GM12878 (cell line): ENCODE measurements around the gene LUZP2. TPM values are rescaled to one million over a fixed set of nuclear protein-coding genes. Genes with fewer than 3 reads are reported as not detected.

Experiments used
- ATAC-seq: fragments of 200-7000 bp; cut with Tn5 transposase; 3 replicates; pipeline ENCODE4 v1.9.1; 2020; ENCODE audit warnings: mild to moderate bottlenecking, moderate library complexity
- BruUV-seq: library from RNA; stranded (reverse); fragments of 400-500 nt; replicated peaks from 2 replicates; lab custom pipeline; 2021; lab: Mats Ljungman, UMichigan
- CTCF ChIA-PET: fragments of 300-600 bp; sonication (Branson Sonifier 250); formaldehyde crosslinking; extraction: SDS; loops from one replicate; lab custom pipeline; 2021; ENCODE audit warnings: inconsistent platforms; lab: Yijun Ruan, JAX
- POLR2A ChIA-PET: fragments of 350-600 bp; formaldehyde crosslinking; extraction: SDS; loops from one replicate; lab custom pipeline; 2021; ENCODE audit warnings: inconsistent platforms; lab: Charles Lee
- RAD21 ChIA-PET: fragments of 300-600 bp; sonication (Branson Sonifier 250); formaldehyde crosslinking; loops from one replicate; lab custom pipeline; 2023; ENCODE audit warnings: antibody characterized with exemption; ENCODE audit not compliant: unreplicated experiment; lab: Charles Lee
- SMC1A ChIA-PET: fragments of 300-600 bp; sonication (Branson Sonifier 250); formaldehyde crosslinking; loops from one replicate; lab custom pipeline; 2023; ENCODE audit not compliant: unreplicated experiment, uncharacterized antibody; lab: Charles Lee
- DNase-seq: peaks from one replicate; pipeline ENCODE4 v3.0.0-alpha.2; 2011; ENCODE audit warnings: low read depth, low spot score
- FAIRE-seq: peaks from 3 replicates; lab custom pipeline; 2011; peaks lifted over from hg19 to GRCh38; lab: Jason Lieb, UNC
- H2AFZ ChIP-seq: 2 replicates; pipeline ENCODE4 v1.6.0; 2011; ENCODE audit warnings: low read depth, low read length, control low read depth; ENCODE audit not compliant: control insufficient read depth
- H3K27ac ChIP-seq: 2 replicates; pipeline ENCODE4 v1.5.1; 2011; ENCODE audit warnings: control low read depth; ENCODE audit not compliant: control insufficient read depth, insufficient read depth
- H3K27me3 ChIP-seq, 2 experiments: replicated peaks in 1 of 2; 2 replicates each; pipeline versions ENCODE4 v1.6.0 to v1.6.1; 2011; ENCODE audit warnings: low read length in 1 of 2; ENCODE audit not compliant: control insufficient read depth in 2 of 2, insufficient read depth in 2 of 2
- H3K36me3 ChIP-seq, 2 experiments: 2 replicates each; pipeline ENCODE4 v1.5.1; 2011; ENCODE audit warnings: low read length in 1 of 2; ENCODE audit not compliant: control insufficient read depth in 2 of 2, insufficient read depth in 2 of 2
- H3K4me1 ChIP-seq: 2 replicates; pipeline ENCODE4 v1.6.1; 2011; ENCODE audit warnings: mild to moderate bottlenecking, low read length, moderate library complexity, mixed read lengths; ENCODE audit not compliant: control insufficient read depth, insufficient read depth
- H3K4me2 ChIP-seq: 2 replicates; pipeline ENCODE4 v1.6.0; 2011; ENCODE audit warnings: control low read depth; ENCODE audit not compliant: control insufficient read depth, insufficient read depth
- H3K4me3 ChIP-seq: fragments of 200-600 bp; sonication (generic); 2 replicates; pipeline ENCODE4 v1.5.1; 2016
- H3K79me2 ChIP-seq: 2 replicates; pipeline ENCODE4 v1.6.0; 2011; ENCODE audit warnings: low read length; ENCODE audit not compliant: control insufficient read depth, insufficient read depth
- H3K9ac ChIP-seq: 2 replicates; pipeline ENCODE4 v1.8.0; 2011; ENCODE audit warnings: low read length, control low read depth, mixed read lengths; ENCODE audit not compliant: control insufficient read depth, insufficient read depth
- H3K9me3 ChIP-seq: replicated peaks from 3 replicates; pipeline ENCODE4 v1.5.1; 2011; ENCODE audit warnings: mild to moderate bottlenecking, low read length; ENCODE audit not compliant: control insufficient read depth, insufficient read depth
- H4K20me1 ChIP-seq: 2 replicates; pipeline ENCODE4 v1.6.0; 2011; ENCODE audit not compliant: control insufficient read depth, insufficient read depth
- BRCA1 ChIP-seq: IDR thresholded peaks from 2 replicates; pipeline ENCODE4 v1.6.1; 2011; ENCODE audit warnings: low read depth, low read length, improper control_type of control experiment
- CHD2 ChIP-seq: IDR thresholded peaks from 2 replicates; pipeline ENCODE4 v1.6.1; 2011; ENCODE audit warnings: low read depth, low read length, improper control_type of control experiment, borderline replicate concordance
- E2F8 ChIP-seq: fragments of 450-650 bp; IDR thresholded peaks from 2 replicates; pipeline ENCODE4 v1.6.1; 2018; ENCODE audit warnings: mild to moderate bottlenecking, low read depth, moderate library complexity; ENCODE audit not compliant: partially characterized antibody
- TAF1 ChIP-seq: IDR thresholded peaks from 2 replicates; pipeline ENCODE4 v1.6.1; 2011; ENCODE audit warnings: mild to moderate bottlenecking, low read depth, low read length, borderline replicate concordance
- ZNF687 ChIP-seq: fragments of 450-650 bp; IDR thresholded peaks from 2 replicates; pipeline ENCODE4 v1.6.1; 2017; ENCODE audit warnings: mild to moderate bottlenecking, moderate library complexity
- WGBS: methylation state at CpG from one replicate; pipeline ENCODE4 v1.1.6; 2016; ENCODE audit warnings: low lambda C conversion rate; ENCODE audit not compliant: insufficient replicate concordance, insufficient coverage; ENCODE audit errors: missing lambda C conversion rate; 5-methylcytosine and 5-hydroxymethylcytosine counted together
- in situ Hi-C: fragments of 300-500 bp; cut with MboI; formaldehyde crosslinking; loops from 9 replicates; pipeline ENCODE4 v1.14.3; 2018; ENCODE audit warnings: mixed read lengths
- intact Hi-C: fragments of 100-400 bp; cut with micrococcal nuclease; formaldehyde crosslinking; loops from one replicate; pipeline ENCODE4 v1.14.2; 2022; ENCODE audit not compliant: unreplicated experiment
- polyA plus RNA-seq, 11 experiments: library from polyadenylated mRNA; depleted of rRNA in 4 of 11; unstranded in 6 of 11; stranded (reverse) in 5 of 11; fragments of >200 nt; fragmentation: Nextera tagmentation in 4 of 11; fragmentation: Illumina TruSeq in 1 of 11; extraction: Ambion mirVana in 4 of 11; extraction: Trizol in 1 of 11; gene quantifications; 1 replicate in 1 of 11; 2 replicates in 10 of 11; pipeline versions ENCODE4 v1.2.1 to v1.2.3, GENCODE V29; 2011 to 2016; ENCODE audit warnings: inconsistent platforms in 2 of 11, missing spikeins in 2 of 11, low read depth in 1 of 11
- total RNA-seq, 4 experiments: library from RNA; depleted of rRNA in 3 of 4; stranded (reverse); fragments of >200 nt in 3 of 4; fragmentation: Illumina TruSeq in 1 of 4; extraction: Trizol in 1 of 4; gene quantifications; 2 replicates each; pipeline versions ENCODE4 v1.2.1 to v1.2.3, GENCODE V29; 2013 to 2021

Gene LUZP2
- total and polyA plus RNA-seq, 10 of the 15 experiments (the other 5 are each of a cell fraction or from before 2014, with no cell fraction given) = not detected

- no peaks in the 10 kb centered on the region for H3K4me1 ChIP-seq
- intact Hi-C loops (no loop called here), in situ Hi-C loops (no loop called here)
- BruUV-seq = no TSS peak
- FAIRE-seq (no peak), ATAC-seq (no peak), DNase-seq (no peak)
- SMC1A ChIA-PET = interaction anchor here (1.0 kb wide), 1 partner anchor 17 kb away, joined by 3 read pairs; no protein-coding TSS in a partner anchor
- H2AFZ ChIP-seq = no peak overlapping the region
- no peak overlapping the region for H3K4me2 ChIP-seq
- RAD21 ChIA-PET = no interaction called here
- no peak overlapping the region for H3K9ac ChIP-seq
- no peaks in the 10 kb centered on the region for H3K36me3 ChIP-seq
- no peak overlapping the region for H3K4me3 ChIP-seq
- no peaks in the 10 kb centered on the region for H3K79me2 ChIP-seq
- WGBS = 0% methylated on average over 1 of the region's 1 CpG
- no peaks in the 10 kb centered on the region for H3K27me3 ChIP-seq
- no peaks in the 10 kb centered on the region for H4K20me1 ChIP-seq
- TF ChIP-seq CHD2 (no peak), E2F8 (no peak), BRCA1 (no peak), TAF1 (no peak), ZNF687 (no peak)
- H3K9me3 ChIP-seq = no peaks in the 10 kb centered on the region
- CTCF ChIA-PET = no interaction called here
- POLR2A ChIA-PET = no interaction called here
- no peak overlapping the region for H3K27ac ChIP-seq
Observed at GRCh38 chr11:24880962-24881361, 384.1 kb downstream of the LUZP2 start.
